ENCODE measurements around the gene KCNK1.

KCNK1 gene

GRCh38 chr1:233569636-233570035 lies 44.3 kb upstream of the KCNK1 start:
- Histone ChIP-seq H3K79me2 (ENCODE audit: insufficient read depth, low read length) (no peaks in the 10 kb centered on the region), H4K20me1 (ENCODE audit: insufficient read depth, low read length) (no peaks in the 10 kb centered on the region), H3K4me3 (ENCODE audit: low read depth in 1 of 2, low read length in 2 of 2) (no peak overlapping the region), H3K27me3 (ENCODE audit: insufficient read depth, low read length, poor library complexity) (no peaks in the 10 kb centered on the region), H3K36me3 (ENCODE audit: insufficient read depth, low read length) (no peaks in the 10 kb centered on the region), H3K9ac (ENCODE audit: low read depth, low read length) (no peak overlapping the region), H3K4me2 (ENCODE audit: insufficient read depth, low read length) (no peak overlapping the region), H2AFZ (ENCODE audit: low read depth, low read length) (no peak overlapping the region), H3K27ac (ENCODE audit: low read length) (no peak overlapping the region), H3K9me3 (ENCODE audit: insufficient read depth, low read length, severe bottlenecking) (no peaks in the 10 kb centered on the region), H3K4me1 (ENCODE audit: insufficient read depth, low read length) (no peaks in the 10 kb centered on the region)
- DNase-seq = no peak
- TF ChIP-seq EZH2 (IDR thresholded peaks at IDR 0.05; ENCODE audit: borderline replicate concordance, low read depth, low read length, severe bottlenecking) (no peak), CTCF (IDR thresholded peaks at IDR 0.05; ENCODE audit: borderline replicate concordance, extremely low read depth, low read length, poor library complexity, severe bottlenecking) (no peak)
- ATAC-seq (ENCODE audit: insufficient read depth, low read depth) = no peak

- Histone ChIP-seq H4K20me1 (ENCODE audit: insufficient read depth, low read length) (no peaks in the 10 kb centered on the region), H3K4me3 (ENCODE audit: low read depth in 1 of 2, low read length in 2 of 2) (no peak overlapping the region), H2AFZ (ENCODE audit: low read depth, low read length) (no peak overlapping the region), H3K79me2 (ENCODE audit: insufficient read depth, low read length) (no peaks in the 10 kb centered on the region), H3K9ac (ENCODE audit: low read depth, low read length) (no peak overlapping the region), H3K4me2 (ENCODE audit: insufficient read depth, low read length) (no peak overlapping the region), H3K9me3 (ENCODE audit: insufficient read depth, low read length, severe bottlenecking) (no peaks in the 10 kb centered on the region), H3K27ac (ENCODE audit: low read length) (no peak overlapping the region), H3K4me1 (ENCODE audit: insufficient read depth, low read length) (no peaks in the 10 kb centered on the region), H3K36me3 (ENCODE audit: insufficient read depth, low read length) (no peaks in the 10 kb centered on the region), H3K27me3 (ENCODE audit: insufficient read depth, low read length, poor library complexity) (no peaks in the 10 kb centered on the region)
- ATAC-seq (ENCODE audit: insufficient read depth, low read depth) (no peak), DNase-seq (no peak)
- TF ChIP-seq EZH2 (IDR thresholded peaks at IDR 0.05; ENCODE audit: borderline replicate concordance, low read depth, low read length, severe bottlenecking) (no peak), CTCF (IDR thresholded peaks at IDR 0.05; ENCODE audit: borderline replicate concordance, extremely low read depth, low read length, poor library complexity, severe bottlenecking) (no peak)
These were observed 43.7 kb upstream of the KCNK1 start for GRCh38 chr1:233570216-233570615.

- Histone ChIP-seq H3K4me3 (ENCODE audit: low read depth in 1 of 2, low read length in 2 of 2) (no peak overlapping the region), H3K4me2 (ENCODE audit: insufficient read depth, low read length) (no peak overlapping the region), H4K20me1 (ENCODE audit: insufficient read depth, low read length) (no peaks in the 10 kb centered on the region), H2AFZ (ENCODE audit: low read depth, low read length) (no peak overlapping the region), H3K9ac (ENCODE audit: low read depth, low read length) (no peak overlapping the region), H3K9me3 (ENCODE audit: insufficient read depth, low read length, severe bottlenecking) (no peaks in the 10 kb centered on the region), H3K27me3 (ENCODE audit: insufficient read depth, low read length, poor library complexity) (peaks cover 2% of the 10 kb centered on the region), H3K79me2 (ENCODE audit: insufficient read depth, low read length) (no peaks in the 10 kb centered on the region), H3K27ac (ENCODE audit: low read length) (no peak overlapping the region), H3K4me1 (ENCODE audit: insufficient read depth, low read length) (no peaks in the 10 kb centered on the region), H3K36me3 (ENCODE audit: insufficient read depth, low read length) (no peaks in the 10 kb centered on the region)
- ATAC-seq (ENCODE audit: insufficient read depth, low read depth) = no peak
- DNase-seq = no peak
- no peak for TF ChIP-seq EZH2 (IDR thresholded peaks at IDR 0.05; ENCODE audit: borderline replicate concordance, low read depth, low read length, severe bottlenecking)
- no peak for TF ChIP-seq CTCF (IDR thresholded peaks at IDR 0.05; ENCODE audit: borderline replicate concordance, extremely low read depth, low read length, poor library complexity, severe bottlenecking)
These were observed 43.2 kb upstream of the KCNK1 start for GRCh38 chr1:233570706-233571105.

- DNase-seq (no peak), ATAC-seq (ENCODE audit: insufficient read depth, low read depth) (no peak)
- H3K4me1 ChIP-seq (ENCODE audit: insufficient read depth, low read length) = no peaks in the 10 kb centered on the region
- no peak for TF ChIP-seq EZH2 (IDR thresholded peaks at IDR 0.05; ENCODE audit: borderline replicate concordance, low read depth, low read length, severe bottlenecking)
- no peak for TF ChIP-seq CTCF (IDR thresholded peaks at IDR 0.05; ENCODE audit: borderline replicate concordance, extremely low read depth, low read length, poor library complexity, severe bottlenecking)
- no peak overlapping the region for H3K9ac ChIP-seq (ENCODE audit: low read depth, low read length)
- H3K79me2 ChIP-seq (ENCODE audit: insufficient read depth, low read length) = no peaks in the 10 kb centered on the region
- no peak overlapping the region for H3K4me3 ChIP-seq (ENCODE audit: low read depth in 1 of 2, low read length in 2 of 2)
- no peaks in the 10 kb centered on the region for H3K9me3 ChIP-seq (ENCODE audit: insufficient read depth, low read length, severe bottlenecking)
- H4K20me1 ChIP-seq (ENCODE audit: insufficient read depth, low read length) = no peaks in the 10 kb centered on the region
- H3K36me3 ChIP-seq (ENCODE audit: insufficient read depth, low read length) = no peaks in the 10 kb centered on the region
- no peak overlapping the region for H3K27ac ChIP-seq (ENCODE audit: low read length)
- H2AFZ ChIP-seq (ENCODE audit: low read depth, low read length) = no peak overlapping the region
- H3K27me3 ChIP-seq (ENCODE audit: insufficient read depth, low read length, poor library complexity) = peaks cover 5% of the 10 kb centered on the region
- H3K4me2 ChIP-seq (ENCODE audit: insufficient read depth, low read length) = no peak overlapping the region
These were observed 41.0 kb upstream of the KCNK1 start for GRCh38 chr1:233572896-233573295.

Measured in DND-41 (cell line).